ENCODE results near the gene VTCN1. TPM values are rescaled to one million over a fixed set of nuclear protein-coding genes. Genes with fewer than 3 reads are reported as not detected.
A peak's percentile ranks its signal among the peaks of the same experiment; 100 is the strongest.

The VTCN1 gene
- total and polyA plus RNA-seq, 2 of the 8 experiments (the other 6 are each of a cell fraction or from before 2014, with no cell fraction given) = 0.32 TPM; not detected in 1

MicroRNAs encoded within 50 kb of the gene (microRNA counts, 767-probe panel; counts per million panel counts)
- 879 counts per million, percentile 95 among the panel's probes with 10 or more counts for microRNA hsa-miR-942

Small RNA genes within 50 kb of the gene (microRNA-seq; reads per million reads assigned to microRNA genes)
- 28.8 to 35.2 reads per million in 2 experiments for gene MIR942 (ENCODE audit: borderline microRNAs expressed in 2 of 2, borderline number of aligned reads in 2 of 2, borderline replicate concordance in 1 of 2)

Small RNA genes within 50 kb of the gene (small RNA-seq; reads per million reads assigned to genes)
- gene MIR942 (ENCODE audit: insufficient read depth) (160 reads per million, percentile 98 among the genes with 10 or more reads in this experiment), gene RF00017 (ENCODE audit: insufficient read depth) (not detected)

Other genes with a start within 250 kb of the VTCN1 start
- gene CD101, start 209.2 kb downstream of the VTCN1 start, total RNA-seq (2021; fragmentation: NEBNext Ultra II Directional; extraction: Animal tissue kit (Norgen Biotek cat#: 25700)) = 1.1 and 1.4 TPM in 2 replicates
- gene CD101, start 209.2 kb downstream of the VTCN1 start, polyA plus RNA-seq (2011; rRNA removed) = 1.2 and 1.5 TPM in 2 replicates
- gene TTF2, start 150.6 kb downstream of the VTCN1 start, total RNA-seq (2021; fragmentation: NEBNext Ultra II Directional; extraction: Animal tissue kit (Norgen Biotek cat#: 25700)) = 89.6 and 93.2 TPM in 2 replicates
- gene TTF2, start 150.6 kb downstream of the VTCN1 start, polyA plus RNA-seq (2011; rRNA removed) = 16.9 and 27.5 TPM in 2 replicates
- 15.6 and 16.7 TPM in 2 replicates for gene TRIM45, start 89.2 kb downstream of the VTCN1 start, total RNA-seq (2021; fragmentation: NEBNext Ultra II Directional; extraction: Animal tissue kit (Norgen Biotek cat#: 25700))
- 13.7 and 15.0 TPM in 2 replicates for gene TRIM45, start 89.2 kb downstream of the VTCN1 start, polyA plus RNA-seq (2011; rRNA removed)
- 18.8 and 19.1 TPM in 2 replicates for gene MAN1A2, start 156.5 kb upstream of the VTCN1 start, total RNA-seq (2021; fragmentation: NEBNext Ultra II Directional; extraction: Animal tissue kit (Norgen Biotek cat#: 25700))
- 5.2 and 5.5 TPM in 2 replicates for gene MAN1A2, start 156.5 kb upstream of the VTCN1 start, polyA plus RNA-seq (2011; rRNA removed)

Measured in H1 (cell line).